Mesothelial cell of epicardium (in vitro differentiated cells): ENCODE measurements around the gene EDA. TPM values are rescaled to one million over a fixed set of nuclear protein-coding genes. Genes with fewer than 3 reads are reported as not detected.

ENCODE experiments used
- DNase-seq, 2 experiments: peaks; one replicate each; pipeline ENCODE4 v3.0.0; 2021; ENCODE audit warnings: low spot score in 2 of 2; ENCODE audit not compliant: unreplicated experiment in 2 of 2
- H3K27ac Mint-ChIP-seq: 2 replicates; pipeline ENCODE4 v1.8.0; 2021; ENCODE audit warnings: mixed read lengths
- H3K27me3 Mint-ChIP-seq: 2 replicates; pipeline ENCODE4 v1.8.0; 2021; ENCODE audit warnings: low read depth, mixed read lengths
- H3K36me3 Mint-ChIP-seq: 2 replicates; pipeline ENCODE4 v1.8.0; 2021; ENCODE audit warnings: mixed read lengths
- H3K4me1 Mint-ChIP-seq: 2 replicates; pipeline ENCODE4 v1.8.0; 2021; ENCODE audit warnings: mixed read lengths
- H3K4me3 Mint-ChIP-seq: 2 replicates; pipeline ENCODE4 v1.8.0; 2021; ENCODE audit warnings: mild to moderate bottlenecking, moderate library complexity, mixed read lengths
- H3K9me3 Mint-ChIP-seq: 2 replicates; pipeline ENCODE4 v1.8.0; 2021; ENCODE audit warnings: mixed read lengths
- CTCF ChIP-seq: fragments of 200-600 bp; sonication (generic); IDR thresholded peaks from one replicate; pipeline ENCODE4 v1.5.0; 2021; ENCODE audit warnings: antibody characterized with exemption; ENCODE audit not compliant: unreplicated experiment
- total RNA-seq: library from RNA; stranded (reverse); gene quantifications from 3 replicates; pipeline ENCODE4 v1.2.1, GENCODE V29; 2021

EDA gene
- total RNA-seq, 1 donor from 2014 or later: 9.2 TPM

- DNase-seq: no peak
- H3K4me1 Mint-ChIP-seq: no peaks in the 10 kb centered on the region
- TF ChIP-seq CTCF: no peak
- no peaks in the 10 kb centered on the region for H3K36me3 Mint-ChIP-seq
- H3K4me3 Mint-ChIP-seq: no peak overlapping the region
- H3K9me3 Mint-ChIP-seq: peaks cover 57% of the 10 kb centered on the region
- no peak overlapping the region for H3K27ac Mint-ChIP-seq
- H3K27me3 Mint-ChIP-seq: no peaks in the 10 kb centered on the region
These were observed 124.4 kb downstream of the EDA start for GRCh38 chrX:69740317-69740716.

GRCh38 chrX:69741721-69742120 is 125.8 kb downstream of the EDA start:
- Mint-ChIP-seq H3K4me1 (no peaks in the 10 kb centered on the region), H3K36me3 (no peaks in the 10 kb centered on the region), H3K4me3 (no peak overlapping the region), H3K9me3 (peaks cover 57% of the 10 kb centered on the region), H3K27ac (no peak overlapping the region), H3K27me3 (no peaks in the 10 kb centered on the region)
- TF ChIP-seq CTCF: no peak
- DNase-seq: no peak

- peaks cover 34% of the 10 kb centered on the region for H3K9me3 Mint-ChIP-seq
- H3K27ac Mint-ChIP-seq: no peak overlapping the region
- TF ChIP-seq CTCF: no peak
- DNase-seq: no peak
- no peak overlapping the region for H3K4me3 Mint-ChIP-seq
- no peaks in the 10 kb centered on the region for H3K4me1 Mint-ChIP-seq
- no peaks in the 10 kb centered on the region for H3K36me3 Mint-ChIP-seq
- no peaks in the 10 kb centered on the region for H3K27me3 Mint-ChIP-seq
These were observed 130.1 kb downstream of the EDA start for GRCh38 chrX:69746051-69746450.

GRCh38 chrX:69748055-69748454 is 132.1 kb downstream of the EDA start:
- TF ChIP-seq CTCF: no peak
- Mint-ChIP-seq H3K9me3 (peaks cover 17% of the 10 kb centered on the region), H3K27me3 (no peaks in the 10 kb centered on the region), H3K4me1 (no peaks in the 10 kb centered on the region), H3K27ac (no peak overlapping the region), H3K4me3 (no peak overlapping the region), H3K36me3 (no peaks in the 10 kb centered on the region)
- DNase-seq: no peak

GRCh38 chrX:69759921-69760625 is 144.2 kb downstream of the EDA start:
- Mint-ChIP-seq H3K4me1 (no peaks in the 10 kb centered on the region), H3K27me3 (no peaks in the 10 kb centered on the region), H3K27ac (no peak overlapping the region), H3K36me3 (no peaks in the 10 kb centered on the region), H3K9me3 (peaks cover 21% of the 10 kb centered on the region), H3K4me3 (no peak overlapping the region)
- DNase-seq: no peak
- no peak for TF ChIP-seq CTCF
